ENCODE data around the gene HOXD10.

DNA sequence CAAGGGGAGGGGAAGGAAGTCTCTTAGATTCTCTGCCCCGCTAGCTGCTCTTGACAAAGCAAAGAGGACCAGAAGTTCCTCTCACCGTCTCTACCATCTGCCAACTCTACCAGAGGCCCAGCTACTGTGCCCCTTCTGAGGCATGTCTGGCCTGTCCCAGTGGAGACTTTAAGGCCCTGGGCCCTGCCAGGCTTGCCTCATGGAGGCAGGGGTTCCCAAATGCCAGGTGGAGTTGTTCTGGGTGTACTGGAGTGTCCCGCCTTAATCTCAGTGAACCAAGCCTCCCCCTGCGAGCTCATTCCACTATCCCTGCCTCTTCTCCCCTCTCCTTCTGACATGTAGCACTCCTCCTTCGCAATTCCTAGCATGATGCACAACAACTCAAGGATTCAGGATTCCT lies 14.7 kb upstream of the HOXD10 start:
- TF ChIP-seq EGR1 (IDR thresholded peaks at IDR 0.05; ENCODE audit: low read depth in 2 of 2) (no peak), JUND (IDR thresholded peaks at IDR 0.05) (no peak), RAD21 (IDR thresholded peaks at IDR 0.05) (no peak)
- TF ChIP-seq, protein P1, sequence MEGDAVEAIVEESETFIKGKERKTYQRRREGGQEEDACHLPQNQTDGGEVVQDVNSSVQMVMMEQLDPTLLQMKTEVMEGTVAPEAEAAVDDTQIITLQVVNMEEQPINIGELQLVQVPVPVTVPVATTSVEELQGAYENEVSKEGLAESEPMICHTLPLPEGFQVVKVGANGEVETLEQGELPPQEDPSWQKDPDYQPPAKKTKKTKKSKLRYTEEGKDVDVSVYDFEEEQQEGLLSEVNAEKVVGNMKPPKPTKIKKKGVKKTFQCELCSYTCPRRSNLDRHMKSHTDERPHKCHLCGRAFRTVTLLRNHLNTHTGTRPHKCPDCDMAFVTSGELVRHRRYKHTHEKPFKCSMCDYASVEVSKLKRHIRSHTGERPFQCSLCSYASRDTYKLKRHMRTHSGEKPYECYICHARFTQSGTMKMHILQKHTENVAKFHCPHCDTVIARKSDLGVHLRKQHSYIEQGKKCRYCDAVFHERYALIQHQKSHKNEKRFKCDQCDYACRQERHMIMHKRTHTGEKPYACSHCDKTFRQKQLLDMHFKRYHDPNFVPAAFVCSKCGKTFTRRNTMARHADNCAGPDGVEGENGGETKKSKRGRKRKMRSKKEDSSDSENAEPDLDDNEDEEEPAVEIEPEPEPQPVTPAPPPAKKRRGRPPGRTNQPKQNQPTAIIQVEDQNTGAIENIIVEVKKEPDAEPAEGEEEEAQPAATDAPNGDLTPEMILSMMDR (IDR thresholded peaks at IDR 0.05; ENCODE audit: low read depth, low read length, missing input control): no peak
- TF ChIP-seq, protein P2, sequence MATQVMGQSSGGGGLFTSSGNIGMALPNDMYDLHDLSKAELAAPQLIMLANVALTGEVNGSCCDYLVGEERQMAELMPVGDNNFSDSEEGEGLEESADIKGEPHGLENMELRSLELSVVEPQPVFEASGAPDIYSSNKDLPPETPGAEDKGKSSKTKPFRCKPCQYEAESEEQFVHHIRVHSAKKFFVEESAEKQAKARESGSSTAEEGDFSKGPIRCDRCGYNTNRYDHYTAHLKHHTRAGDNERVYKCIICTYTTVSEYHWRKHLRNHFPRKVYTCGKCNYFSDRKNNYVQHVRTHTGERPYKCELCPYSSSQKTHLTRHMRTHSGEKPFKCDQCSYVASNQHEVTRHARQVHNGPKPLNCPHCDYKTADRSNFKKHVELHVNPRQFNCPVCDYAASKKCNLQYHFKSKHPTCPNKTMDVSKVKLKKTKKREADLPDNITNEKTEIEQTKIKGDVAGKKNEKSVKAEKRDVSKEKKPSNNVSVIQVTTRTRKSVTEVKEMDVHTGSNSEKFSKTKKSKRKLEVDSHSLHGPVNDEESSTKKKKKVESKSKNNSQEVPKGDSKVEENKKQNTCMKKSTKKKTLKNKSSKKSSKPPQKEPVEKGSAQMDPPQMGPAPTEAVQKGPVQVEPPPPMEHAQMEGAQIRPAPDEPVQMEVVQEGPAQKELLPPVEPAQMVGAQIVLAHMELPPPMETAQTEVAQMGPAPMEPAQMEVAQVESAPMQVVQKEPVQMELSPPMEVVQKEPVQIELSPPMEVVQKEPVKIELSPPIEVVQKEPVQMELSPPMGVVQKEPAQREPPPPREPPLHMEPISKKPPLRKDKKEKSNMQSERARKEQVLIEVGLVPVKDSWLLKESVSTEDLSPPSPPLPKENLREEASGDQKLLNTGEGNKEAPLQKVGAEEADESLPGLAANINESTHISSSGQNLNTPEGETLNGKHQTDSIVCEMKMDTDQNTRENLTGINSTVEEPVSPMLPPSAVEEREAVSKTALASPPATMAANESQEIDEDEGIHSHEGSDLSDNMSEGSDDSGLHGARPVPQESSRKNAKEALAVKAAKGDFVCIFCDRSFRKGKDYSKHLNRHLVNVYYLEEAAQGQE (IDR thresholded peaks at IDR 0.05): no peak
